Stimulated activated CD4-positive, alpha-beta T cell treated with anti-CD3 and anti-CD28 coated beads, Interleukin-2, amount 100 ng/mL, for 4 hours (primary cell): Measurements from ENCODE around the gene THAP4.

ENCODE experiments used
- DNase-seq: peaks from one replicate; pipeline ENCODE4 v3.0.0-alpha.2; 2020; ENCODE audit warnings: low read depth

The THAP4 gene

GRCh38 chr2:241637018-241637794, at the start of gene THAP4, which contains the start of gene ATG4B:
Gene THAP4, minus strand, starts transcription at chr2:241637158. Its CDS starts 141 bp downstream, at chr2:241637017.
Gene ATG4B, plus strand, starts transcription at chr2:241637693. Its CDS starts 22 bp downstream, at chr2:241637715.
- peak; percentile 61 for DNase-seq

GRCh38 chr2:241686324-241686649, 49.3 kb upstream of the THAP4 start:
- DNase-seq, result no peak

GRCh38 chr2:241680827-241681599, 44.1 kb upstream of the THAP4 start:
- DNase-seq, result no peak

GRCh38 chr2:241680044-241680443, 43.1 kb upstream of the THAP4 start:
- DNase-seq, result no peak

- DNase-seq, result no peak
These were observed 42.0 kb upstream of the THAP4 start for GRCh38 chr2:241678784-241679540.

GRCh38 chr2:241678307-241678706, 41.3 kb upstream of the THAP4 start:
- DNase-seq, result no peak

GRCh38 chr2:241677392-241677791, 40.4 kb upstream of the THAP4 start:
- DNase-seq, result no peak

- no peak for DNase-seq
These were observed 39.7 kb upstream of the THAP4 start for GRCh38 chr2:241676665-241677064.

GRCh38 chr2:241675885-241676284, 38.9 kb upstream of the THAP4 start:
- no peak for DNase-seq

GRCh38 chr2:241673797-241674725, 37.1 kb upstream of the THAP4 start:
- no peak for DNase-seq

GRCh38 chr2:241673189-241673663, 36.3 kb upstream of the THAP4 start:
- DNase-seq, result no peak

- DNase-seq, result no peak
These were observed 35.6 kb upstream of the THAP4 start for GRCh38 chr2:241672243-241673188.

- no peak for DNase-seq
These were observed 34.7 kb upstream of the THAP4 start for GRCh38 chr2:241671457-241672240.

GRCh38 chr2:241670333-241671110, 33.6 kb upstream of the THAP4 start:
- DNase-seq, result no peak

- no peak for DNase-seq
These were observed 31.9 kb upstream of the THAP4 start for GRCh38 chr2:241668839-241669238.

GRCh38 chr2:241668354-241668753, 31.4 kb upstream of the THAP4 start:
- no peak for DNase-seq

- no peak for DNase-seq
These were observed 29.9 kb upstream of the THAP4 start for GRCh38 chr2:241666627-241667400.
